CD14-positive monocyte (primary cell): ENCODE data around the gene ZNRF1. TPM values are rescaled to one million over a fixed set of nuclear protein-coding genes. Genes with fewer than 3 reads are reported as not detected.

ENCODE experiments used
- DNase-seq, 3 donors: peaks; one replicate each; pipeline ENCODE4 v3.0.0-alpha.2; 2011 to 2022
- H2AFZ ChIP-seq: 2 replicates; pipeline ENCODE4 v1.6.0; 2012; ENCODE audit warnings: mild to moderate bottlenecking, low read depth, low read length, inconsistent platforms; ENCODE audit not compliant: insufficient read depth, poor library complexity, severe bottlenecking
- H3K27ac ChIP-seq, 2 donors: 1 replicate in 1 of 2; 2 replicates in 1 of 2; pipeline ENCODE4 v1.5.1; 2012 to 2013; ENCODE audit warnings: low read length in 2 of 2, control low read depth in 1 of 2, inconsistent platforms in 1 of 2, low read depth in 1 of 2, mild to moderate bottlenecking in 1 of 2
- H3K27me3 ChIP-seq, 2 donors: one replicate each; pipeline versions ENCODE4 v1.6.0 to v1.6.1; 2011 to 2013; ENCODE audit warnings: low read length in 2 of 2; ENCODE audit not compliant: control insufficient read depth in 2 of 2, insufficient read depth in 2 of 2
- H3K36me3 ChIP-seq, 2 donors: replicated peaks in 1 of 2; 1 replicate in 1 of 2; 2 replicates in 1 of 2; pipeline versions ENCODE4 v1.5.1 to v1.6.1; 2012 to 2013; ENCODE audit warnings: low read length in 2 of 2, control low read depth in 1 of 2, inconsistent platforms in 1 of 2, mild to moderate bottlenecking in 1 of 2; ENCODE audit not compliant: insufficient read depth in 2 of 2, control insufficient read depth in 1 of 2
- H3K4me1 ChIP-seq, 2 donors: 1 replicate in 1 of 2; 2 replicates in 1 of 2; pipeline versions ENCODE4 v1.5.1 to v1.6.1; 2012 to 2013; ENCODE audit warnings: low read length in 2 of 2, control low read depth in 1 of 2, inconsistent platforms in 1 of 2, mild to moderate bottlenecking in 1 of 2, moderate library complexity in 1 of 2; ENCODE audit not compliant: insufficient read depth in 2 of 2, control insufficient read depth in 1 of 2
- H3K4me2 ChIP-seq: replicated peaks from 2 replicates; pipeline ENCODE3; 2012; ENCODE audit warnings: low read length, moderate library complexity, mild to moderate bottlenecking; ENCODE audit not compliant: poor library complexity, severe bottlenecking; ENCODE audit errors: extremely low read depth
- H3K4me3 ChIP-seq, 3 experiments: fragments of 200-600 bp in 1 of 3; sonication (generic) in 1 of 3; replicated peaks in 1 of 3; 1 replicate in 2 of 3; 2 replicates in 1 of 3; pipeline ENCODE4 v1.5.1; 2011 to 2013; ENCODE audit warnings: low read length in 3 of 3, mild to moderate bottlenecking in 3 of 3, control low read depth in 2 of 3, low read depth in 2 of 3, inconsistent platforms in 1 of 3, moderate library complexity in 1 of 3
- H3K79me2 ChIP-seq: 2 replicates; pipeline ENCODE4 v1.6.0; 2012; ENCODE audit warnings: mild to moderate bottlenecking, control low read depth, inconsistent platforms, low read length, moderate library complexity; ENCODE audit not compliant: insufficient read depth
- H3K9ac ChIP-seq: 2 replicates; pipeline ENCODE4 v1.6.0; 2017; ENCODE audit warnings: low read length, mild to moderate bottlenecking; ENCODE audit not compliant: insufficient read depth, poor library complexity, severe bottlenecking
- H3K9me3 ChIP-seq, 2 donors: replicated peaks in 1 of 2; 1 replicate in 1 of 2; 2 replicates in 1 of 2; pipeline versions ENCODE4 v1.5.1 to v1.6.1; 2012 to 2013; ENCODE audit warnings: low read length in 2 of 2, control low read depth in 1 of 2; ENCODE audit not compliant: control insufficient read depth in 1 of 2, insufficient read depth in 1 of 2
- H4K20me1 ChIP-seq: 2 replicates; pipeline ENCODE4 v1.6.0; 2012; ENCODE audit warnings: mild to moderate bottlenecking, low read length, control low read depth, moderate library complexity; ENCODE audit not compliant: insufficient read depth
- H3K27ac Mint-ChIP-seq, 7 donors: one replicate each; pipeline ENCODE4 v1.8.0; 2020; ENCODE audit warnings: mild to moderate bottlenecking in 7 of 7, mixed read lengths in 7 of 7, moderate library complexity in 6 of 7, inconsistent platforms in 2 of 7
- H3K27me3 Mint-ChIP-seq, 3 donors: one replicate each; pipeline ENCODE4 v1.8.0; 2021 to 2022; ENCODE audit warnings: low read depth in 3 of 3, mild to moderate bottlenecking in 3 of 3, mixed read lengths in 3 of 3, moderate library complexity in 3 of 3, inconsistent platforms in 1 of 3
- H3K36me3 Mint-ChIP-seq, 2 donors: one replicate each; pipeline ENCODE4 v1.8.0; 2020; ENCODE audit warnings: mixed read lengths in 2 of 2, inconsistent platforms in 1 of 2, mild to moderate bottlenecking in 1 of 2
- H3K4me1 Mint-ChIP-seq: one replicate; pipeline ENCODE4 v1.8.0; 2020; ENCODE audit warnings: mild to moderate bottlenecking, mixed read lengths
- H3K4me3 Mint-ChIP-seq, 2 donors: one replicate each; pipeline ENCODE4 v1.8.0; 2020; ENCODE audit warnings: mild to moderate bottlenecking in 2 of 2, mixed read lengths in 2 of 2, moderate library complexity in 1 of 2
- H3K9me3 Mint-ChIP-seq, 7 donors: one replicate each; pipeline ENCODE4 v1.8.0; 2020 to 2022; ENCODE audit warnings: mixed read lengths in 7 of 7, mild to moderate bottlenecking in 6 of 7, moderate library complexity in 6 of 7, inconsistent platforms in 2 of 7
- CTCF ChIP-seq: fragments of 200-600 bp; IDR thresholded peaks from one replicate; pipeline ENCODE4 v1.8.0; 2022; ENCODE audit warnings: antibody characterized with exemption, mild to moderate bottlenecking
- WGBS: methylation state at CpG from one replicate; pipeline ENCODE4 v1.1.5; 2013; ENCODE audit warnings: missing lambda C conversion rate; ENCODE audit not compliant: insufficient coverage; 5-methylcytosine and 5-hydroxymethylcytosine counted together
- intact Hi-C, 2 donors: fragments of 100-400 bp; cut with micrococcal nuclease; formaldehyde crosslinking; loops; one replicate each; pipeline versions ENCODE4 v1.15.0 to v1.15.1; 2023
- polyA plus RNA-seq, 3 donors: library from polyadenylated mRNA; depleted of rRNA in 1 of 3; unstranded in 2 of 3; stranded (reverse) in 1 of 3; fragments of 300-500 nt in 2 of 3; fragments of >200 nt in 1 of 3; fragmentation: Illumina TruSeq in 2 of 3; gene quantifications; 1 replicate in 2 of 3; 2 replicates in 1 of 3; pipeline ENCODE4 v1.2.3, GENCODE V29; 2012 to 2021

The ZNRF1 gene
- polyA plus RNA-seq, 3 donors = 1.9 to 5.3 (median 4.3) TPM

GRCh38 chr16:75160386-75160785 is 161.6 kb downstream of the ZNRF1 start:
- Histone ChIP-seq H3K27me3 (no peaks in the 10 kb centered on the region), H2AFZ (no peak overlapping the region), H3K4me1 (no peaks in the 10 kb centered on the region), H3K36me3 (peaks cover 3 to 36% of the 10 kb centered on the region in 2 donors), H4K20me1 (no peaks in the 10 kb centered on the region), H3K9ac (no peak overlapping the region), H3K4me3 (no peak overlapping the region), H3K9me3 (peaks cover 20 to 47% of the 10 kb centered on the region in 2 donors), H3K79me2 (no peaks in the 10 kb centered on the region), H3K4me2 (no peak overlapping the region), H3K27ac (no peak overlapping the region)
- Mint-ChIP-seq H3K4me3 (no peak overlapping the region), H3K27me3 (peaks cover 0 to 3% (median 0%) of the 10 kb centered on the region in 3 donors), H3K4me1 (peaks cover 2% of the 10 kb centered on the region), H3K9me3 (peaks cover 22 to 63% (median 49%) of the 10 kb centered on the region in 7 donors), H3K36me3 (peaks cover 41 to 64% of the 10 kb centered on the region in 2 donors), H3K27ac (no peak overlapping the region)
- no CpG with 5 or more reads among the region's 1 CpG for WGBS
- TF ChIP-seq CTCF = no peak
- intact Hi-C loops = no loop called here
- DNase-seq = no peak

Other genes starting within 250 kb of the ZNRF1 start
- not detected for gene FA2H, start 224.2 kb upstream of the ZNRF1 start, polyA plus RNA-seq
- 10 to 100 TPM in 1 of 3 donors, 1 to 10 TPM in 2; 6.7 to 44.4 (median 7.8) TPM for gene WDR59, start 13.9 kb upstream of the ZNRF1 start, polyA plus RNA-seq
- gene LDHD, start 117.8 kb downstream of the ZNRF1 start, polyA plus RNA-seq = 1 to 10 TPM; 3.7 to 6.3 (median 5.4) TPM
- gene ZFP1, start 149.5 kb downstream of the ZNRF1 start, polyA plus RNA-seq = 1 to 10 TPM; 1.8 to 4.0 (median 3.4) TPM
- not detected for gene CTRB2, start 208.1 kb downstream of the ZNRF1 start, polyA plus RNA-seq
- gene CTRB1, start 220.0 kb downstream of the ZNRF1 start, polyA plus RNA-seq = not detected